HEK293 (cell line): ENCODE data around the gene ALDOC.

ENCODE experiments used
- CTCF ChIA-PET: fragments of 350-600 bp; formaldehyde crosslinking; extraction: SDS; loops from one replicate; lab custom pipeline; 2021; ENCODE audit warnings: antibody characterized with exemption; lab: Yijun Ruan, JAX
- POLR2A ChIA-PET: fragments of 300-600 bp; formaldehyde crosslinking; extraction: SDS; loops from one replicate; lab custom pipeline; 2020; ENCODE audit warnings: antibody characterized with exemption, inconsistent platforms; lab: Yijun Ruan, JAX
- H3K27ac ChIP-seq: fragments of 200-500 bp; sonication (Bioruptor generic); 2 replicates; pipeline ENCODE4 v1.5.1; 2014; ENCODE audit warnings: low read depth, low read length, control low read depth, inconsistent platforms; ENCODE audit errors: extremely low read depth
- H3K36me3 ChIP-seq, 2 experiments: fragments of 200-500 bp in 1 of 2; sonication (Bioruptor generic) in 1 of 2; 1 replicate in 1 of 2; 2 replicates in 1 of 2; pipeline ENCODE4 v1.5.1; 2014 to 2017; ENCODE audit warnings: inconsistent platforms in 2 of 2, low read length in 2 of 2; ENCODE audit not compliant: control insufficient read depth in 2 of 2, insufficient read depth in 1 of 2
- H3K4me1 ChIP-seq: fragments of 200-500 bp; sonication (Bioruptor generic); 2 replicates; pipeline ENCODE4 v1.5.1; 2014; ENCODE audit warnings: mild to moderate bottlenecking, low read length, inconsistent platforms; ENCODE audit not compliant: control insufficient read depth, insufficient read depth
- H3K4me3 ChIP-seq: 2 replicates; pipeline ENCODE4 v1.5.1; 2011; ENCODE audit warnings: low read depth, mild to moderate bottlenecking, control low read depth, low read length, moderate library complexity
- H3K9me3 ChIP-seq: fragments of 200-500 bp; sonication (Bioruptor generic); 2 replicates; pipeline ENCODE4 v1.5.1; 2014; ENCODE audit warnings: low read depth, low read length, inconsistent platforms; ENCODE audit not compliant: control insufficient read depth, insufficient read depth
- GLIS1 ChIP-seq: fragments of 450-650 bp; formaldehyde crosslinking; IDR thresholded peaks from 2 replicates; pipeline ENCODE4 v1.5.1; 2016; ENCODE audit warnings: missing biosample characterization, missing genetic modification characterization
- KLF8 ChIP-seq: fragments of 450-650 bp; formaldehyde crosslinking; IDR thresholded peaks from 2 replicates; pipeline ENCODE4 v1.5.1; 2016; ENCODE audit warnings: missing biosample characterization, missing genetic modification characterization
- MEIS1 ChIP-seq: sonication (generic); formaldehyde crosslinking; IDR thresholded peaks from 2 replicates; pipeline ENCODE4 v1.8.1; 2022; ENCODE audit warnings: missing genetic modification reagents, mild to moderate bottlenecking, borderline replicate concordance
- OVOL3 ChIP-seq: fragments of 450-650 bp; formaldehyde crosslinking; IDR thresholded peaks from 2 replicates; pipeline ENCODE4 v1.5.1; 2016; ENCODE audit warnings: missing biosample characterization, missing genetic modification characterization
- ZFHX2 ChIP-seq: fragments of 450-650 bp; formaldehyde crosslinking; conservative IDR thresholded peaks from 2 replicates; pipeline ENCODE4 v1.5.1; 2016; ENCODE audit warnings: missing biosample characterization, missing genetic modification characterization
- ZIC2 ChIP-seq: fragments of 450-650 bp; formaldehyde crosslinking; IDR thresholded peaks from 2 replicates; pipeline ENCODE4 v1.5.1; 2016; ENCODE audit warnings: missing biosample characterization, missing genetic modification characterization
- ZNF223 ChIP-seq: fragments of 450-650 bp; formaldehyde crosslinking; IDR thresholded peaks from 2 replicates; pipeline ENCODE4 v1.5.1; 2016; ENCODE audit warnings: missing biosample characterization, missing genetic modification characterization
- ZNF335 ChIP-seq: fragments of 450-650 bp; formaldehyde crosslinking; conservative IDR thresholded peaks from 2 replicates; pipeline ENCODE4 v1.5.1; 2016; ENCODE audit warnings: missing biosample characterization, missing genetic modification characterization
- ZNF350 ChIP-seq: fragments of 450-650 bp; formaldehyde crosslinking; IDR thresholded peaks from 2 replicates; pipeline ENCODE4 v1.5.0; 2017; ENCODE audit warnings: missing biosample characterization, mild to moderate bottlenecking, missing genetic modification characterization
- ZNF416 ChIP-seq: fragments of 450-650 bp; formaldehyde crosslinking; IDR thresholded peaks from 2 replicates; pipeline ENCODE4 v1.5.1; 2016; ENCODE audit warnings: missing biosample characterization, missing genetic modification characterization
- ZNF621 ChIP-seq: fragments of 450-650 bp; formaldehyde crosslinking; IDR thresholded peaks from 2 replicates; pipeline ENCODE4 v1.5.1; 2017; ENCODE audit warnings: missing biosample characterization, missing genetic modification characterization
- ZNF629 ChIP-seq: fragments of 450-650 bp; formaldehyde crosslinking; IDR thresholded peaks from 2 replicates; pipeline ENCODE4 v1.5.1; 2017; ENCODE audit warnings: missing biosample characterization, missing genetic modification characterization
- ZNF791 ChIP-seq: fragments of 450-650 bp; formaldehyde crosslinking; IDR thresholded peaks from 2 replicates; pipeline ENCODE4 v1.5.1; 2016; ENCODE audit warnings: missing biosample characterization, missing genetic modification characterization
- ZNF843 ChIP-seq: fragments of 450-650 bp; formaldehyde crosslinking; IDR thresholded peaks from 2 replicates; pipeline ENCODE4 v1.5.1; 2016; ENCODE audit warnings: missing biosample characterization, missing genetic modification characterization
- TF ChIP-seq, protein P1 (sequence below): IDR thresholded peaks from 2 replicates; pipeline ENCODE4 v1.6.1; 2011; ENCODE audit warnings: mild to moderate bottlenecking, low read depth, low read length, borderline replicate concordance
- TF ChIP-seq, protein P2 (sequence below): fragments of 450-650 bp; formaldehyde crosslinking; IDR thresholded peaks from 2 replicates; pipeline ENCODE4 v1.5.1; 2016; ENCODE audit warnings: missing biosample characterization, missing genetic modification characterization
- TF ChIP-seq, protein P3 (sequence below): fragments of 450-650 bp; formaldehyde crosslinking; IDR thresholded peaks from 2 replicates; pipeline ENCODE4 v1.5.1; 2016; ENCODE audit warnings: missing biosample characterization, missing genetic modification characterization
- TF ChIP-seq, protein P4 (sequence below): fragments of 450-650 bp; formaldehyde crosslinking; IDR thresholded peaks from 2 replicates; pipeline ENCODE4; 2016; ENCODE audit warnings: missing biosample characterization, missing genetic modification characterization

ALDOC gene

DNA sequence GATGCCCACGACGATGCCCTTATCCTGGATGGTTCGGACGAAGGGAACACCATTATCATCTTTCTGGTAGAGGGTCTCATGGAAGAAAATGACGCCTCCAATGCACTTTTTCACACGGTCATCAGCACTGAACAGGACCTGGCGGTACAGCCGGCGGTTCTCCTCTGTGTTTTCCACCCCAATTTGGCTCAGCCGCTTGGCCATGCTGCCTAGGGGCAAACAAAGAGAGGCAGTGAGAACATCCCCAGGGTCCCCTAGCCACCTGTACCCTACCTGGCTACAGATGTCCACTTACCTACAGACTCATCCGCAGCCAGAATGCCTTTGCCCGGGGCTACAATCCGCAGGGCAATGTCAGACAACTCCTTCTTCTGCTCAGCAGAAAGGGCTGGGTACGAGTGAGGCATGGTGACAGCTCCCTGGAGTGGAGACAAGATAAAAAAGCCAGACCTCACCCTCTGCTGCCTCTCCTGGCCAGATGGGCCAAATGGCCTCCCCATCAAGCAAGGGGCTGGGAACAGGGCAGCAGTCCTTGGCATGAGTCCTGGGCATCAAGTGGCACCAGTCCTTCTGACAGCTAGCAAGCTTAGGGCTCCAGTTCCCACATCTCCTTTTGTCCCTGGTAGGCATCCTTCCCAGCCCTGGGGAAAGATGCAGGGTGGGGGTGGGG lies 1.4 kb downstream of the ALDOC start:
- Histone ChIP-seq H3K4me3 (no peak overlapping the region), H3K4me1 (peaks cover 3% of the 10 kb centered on the region; the same call in 1 of the 2 replicates), H3K36me3 (peaks cover 21 to 50% of the 10 kb centered on the region in 2 experiments), H3K9me3 (no peaks in the 10 kb centered on the region), H3K27ac (no peak overlapping the region)
- TF ChIP-seq ZNF843 (tag by site-specific recombination) (no peak), ZNF223 (tag by site-specific recombination) (no peak), GLIS1 (tag by site-specific recombination) (no peak), ZFHX2 (tag by site-specific recombination) (no peak), KLF8 (tag by site-specific recombination) (no peak), ZIC2 (tag by site-specific recombination) (no peak), ZNF416 (tag by site-specific recombination) (no peak), ZNF791 (no peak), ZNF621 (tag by site-specific recombination) (no peak), ZNF629 (tag by site-specific recombination) (no peak)
- TF ChIP-seq, protein P1, sequence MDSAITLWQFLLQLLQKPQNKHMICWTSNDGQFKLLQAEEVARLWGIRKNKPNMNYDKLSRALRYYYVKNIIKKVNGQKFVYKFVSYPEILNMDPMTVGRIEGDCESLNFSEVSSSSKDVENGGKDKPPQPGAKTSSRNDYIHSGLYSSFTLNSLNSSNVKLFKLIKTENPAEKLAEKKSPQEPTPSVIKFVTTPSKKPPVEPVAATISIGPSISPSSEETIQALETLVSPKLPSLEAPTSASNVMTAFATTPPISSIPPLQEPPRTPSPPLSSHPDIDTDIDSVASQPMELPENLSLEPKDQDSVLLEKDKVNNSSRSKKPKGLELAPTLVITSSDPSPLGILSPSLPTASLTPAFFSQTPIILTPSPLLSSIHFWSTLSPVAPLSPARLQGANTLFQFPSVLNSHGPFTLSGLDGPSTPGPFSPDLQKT: no peak
- ChIA-PET POLR2A (interaction anchor here (1.1 to 1.3 kb wide), 2 partner anchors 10 to 25 kb away, joined by 3 to 4 read pairs; no protein-coding TSS in a partner anchor), CTCF (interaction anchor here (0.6 to 1.8 kb wide), 4 partner anchors 24 to 97 kb away, joined by 3 to 11 read pairs (median 6); no protein-coding TSS in a partner anchor)

DNA sequence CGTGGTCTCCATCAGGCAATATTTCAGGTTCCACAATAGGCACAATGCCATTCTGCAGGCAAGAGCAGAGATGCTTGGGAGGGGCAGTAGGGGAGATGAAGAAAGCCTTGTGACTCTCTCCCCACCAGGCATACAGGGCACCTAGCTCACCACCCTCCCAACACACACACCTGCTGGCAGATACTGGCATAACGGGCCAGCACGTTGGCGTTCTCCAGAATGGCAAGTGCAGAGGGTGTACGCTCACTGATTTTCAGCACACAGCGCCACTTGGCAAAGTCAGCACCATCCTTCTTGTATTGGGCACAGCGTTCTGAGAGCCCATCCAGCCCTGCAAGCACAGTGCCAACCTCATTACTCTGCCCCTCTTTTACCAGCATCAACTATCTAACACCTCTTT lies 2.2 kb downstream of the ALDOC start:
- Histone ChIP-seq H3K36me3 (peaks cover 24 to 43% of the 10 kb centered on the region in 2 experiments), H3K9me3 (no peaks in the 10 kb centered on the region), H3K4me3 (no peak overlapping the region), H3K4me1 (peaks cover 9% of the 10 kb centered on the region), H3K27ac (no peak overlapping the region)
- TF ChIP-seq, protein P2, sequence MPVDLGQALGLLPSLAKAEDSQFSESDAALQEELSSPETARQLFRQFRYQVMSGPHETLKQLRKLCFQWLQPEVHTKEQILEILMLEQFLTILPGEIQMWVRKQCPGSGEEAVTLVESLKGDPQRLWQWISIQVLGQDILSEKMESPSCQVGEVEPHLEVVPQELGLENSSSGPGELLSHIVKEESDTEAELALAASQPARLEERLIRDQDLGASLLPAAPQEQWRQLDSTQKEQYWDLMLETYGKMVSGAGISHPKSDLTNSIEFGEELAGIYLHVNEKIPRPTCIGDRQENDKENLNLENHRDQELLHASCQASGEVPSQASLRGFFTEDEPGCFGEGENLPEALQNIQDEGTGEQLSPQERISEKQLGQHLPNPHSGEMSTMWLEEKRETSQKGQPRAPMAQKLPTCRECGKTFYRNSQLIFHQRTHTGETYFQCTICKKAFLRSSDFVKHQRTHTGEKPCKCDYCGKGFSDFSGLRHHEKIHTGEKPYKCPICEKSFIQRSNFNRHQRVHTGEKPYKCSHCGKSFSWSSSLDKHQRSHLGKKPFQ (tag by site-specific recombination): no peak
- TF ChIP-seq OVOL3 (tag by site-specific recombination) (no peak), ZNF350 (no peak), ZNF335 (tag by site-specific recombination) (no peak), MEIS1 (CRISPR knock-in tag) (no peak)
- TF ChIP-seq, protein P3, sequence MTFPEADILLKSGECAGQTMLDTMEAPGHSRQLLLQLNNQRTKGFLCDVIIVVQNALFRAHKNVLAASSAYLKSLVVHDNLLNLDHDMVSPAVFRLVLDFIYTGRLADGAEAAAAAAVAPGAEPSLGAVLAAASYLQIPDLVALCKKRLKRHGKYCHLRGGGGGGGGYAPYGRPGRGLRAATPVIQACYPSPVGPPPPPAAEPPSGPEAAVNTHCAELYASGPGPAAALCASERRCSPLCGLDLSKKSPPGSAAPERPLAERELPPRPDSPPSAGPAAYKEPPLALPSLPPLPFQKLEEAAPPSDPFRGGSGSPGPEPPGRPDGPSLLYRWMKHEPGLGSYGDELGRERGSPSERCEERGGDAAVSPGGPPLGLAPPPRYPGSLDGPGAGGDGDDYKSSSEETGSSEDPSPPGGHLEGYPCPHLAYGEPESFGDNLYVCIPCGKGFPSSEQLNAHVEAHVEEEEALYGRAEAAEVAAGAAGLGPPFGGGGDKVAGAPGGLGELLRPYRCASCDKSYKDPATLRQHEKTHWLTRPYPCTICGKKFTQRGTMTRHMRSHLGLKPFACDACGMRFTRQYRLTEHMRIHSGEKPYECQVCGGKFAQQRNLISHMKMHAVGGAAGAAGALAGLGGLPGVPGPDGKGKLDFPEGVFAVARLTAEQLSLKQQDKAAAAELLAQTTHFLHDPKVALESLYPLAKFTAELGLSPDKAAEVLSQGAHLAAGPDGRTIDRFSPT (tag by site-specific recombination): no peak
- TF ChIP-seq, protein P4, sequence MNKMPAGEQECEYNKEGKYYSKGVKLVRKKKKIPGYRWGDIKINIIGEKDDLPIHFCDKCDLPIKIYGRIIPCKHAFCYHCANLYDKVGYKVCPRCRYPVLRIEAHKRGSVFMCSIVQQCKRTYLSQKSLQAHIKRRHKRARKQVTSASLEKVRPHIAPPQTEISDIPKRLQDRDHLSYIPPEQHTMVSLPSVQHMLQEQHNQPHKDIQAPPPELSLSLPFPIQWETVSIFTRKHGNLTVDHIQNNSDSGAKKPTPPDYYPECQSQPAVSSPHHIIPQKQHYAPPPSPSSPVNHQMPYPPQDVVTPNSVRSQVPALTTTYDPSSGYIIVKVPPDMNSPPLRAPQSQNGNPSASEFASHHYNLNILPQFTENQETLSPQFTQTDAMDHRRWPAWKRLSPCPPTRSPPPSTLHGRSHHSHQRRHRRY (tag by site-specific recombination): no peak
- CTCF ChIA-PET: interaction anchor here (1.8 kb wide), 1 partner anchor 26 kb away, joined by 11 read pairs; no protein-coding TSS in a partner anchor
- POLR2A ChIA-PET: interaction anchor here (1.1 kb wide), 1 partner anchor 10 kb away, joined by 3 read pairs; no protein-coding TSS in a partner anchor
